ENCODE data around the gene ARHGAP8. TPM values are rescaled to one million over a fixed set of nuclear protein-coding genes. Genes with fewer than 3 reads are reported as not detected.

Gene ARHGAP8
- total RNA-seq, 1 donor from 2014 or later = not detected

DNA sequence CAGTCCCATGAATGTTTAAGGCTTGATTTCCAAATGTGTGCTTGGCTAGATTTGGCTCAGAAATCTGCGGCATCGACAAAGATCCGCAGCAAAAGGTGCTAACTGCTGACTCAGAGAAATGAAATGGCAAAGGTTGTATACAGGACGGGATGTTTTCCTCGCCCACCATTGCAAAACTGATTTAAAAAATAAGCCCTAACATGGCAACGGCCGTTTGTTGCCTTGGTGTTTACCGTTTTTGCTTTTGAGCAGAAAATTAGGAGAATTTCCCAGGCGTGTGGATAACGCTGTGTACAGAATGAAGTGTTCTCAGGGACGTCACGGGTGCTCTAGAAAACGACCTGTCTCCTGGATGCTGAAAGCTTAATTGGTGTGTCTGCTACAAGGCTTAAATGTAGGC, 70.2 kb downstream of the ARHGAP8 start:
- H3K27ac ChIP-seq (replicated peaks) = no peak overlapping the region
- H3K4me3 ChIP-seq = no peak overlapping the region
- intact Hi-C loops (cut with micrococcal nuclease) = no loop called here
- H3K27me3 ChIP-seq (ENCODE audit: low read depth) = peaks cover 68% of the 10 kb centered on the region
- H3K36me3 ChIP-seq = no peaks in the 10 kb centered on the region
- H3K9me3 ChIP-seq (replicated peaks) = no peaks in the 10 kb centered on the region
- DNase-seq = no peak
- H3K4me1 ChIP-seq = no peaks in the 10 kb centered on the region
- TF ChIP-seq CTCF (IDR thresholded peaks at IDR 0.05; ENCODE audit: borderline replicate concordance) = no peak

DNA sequence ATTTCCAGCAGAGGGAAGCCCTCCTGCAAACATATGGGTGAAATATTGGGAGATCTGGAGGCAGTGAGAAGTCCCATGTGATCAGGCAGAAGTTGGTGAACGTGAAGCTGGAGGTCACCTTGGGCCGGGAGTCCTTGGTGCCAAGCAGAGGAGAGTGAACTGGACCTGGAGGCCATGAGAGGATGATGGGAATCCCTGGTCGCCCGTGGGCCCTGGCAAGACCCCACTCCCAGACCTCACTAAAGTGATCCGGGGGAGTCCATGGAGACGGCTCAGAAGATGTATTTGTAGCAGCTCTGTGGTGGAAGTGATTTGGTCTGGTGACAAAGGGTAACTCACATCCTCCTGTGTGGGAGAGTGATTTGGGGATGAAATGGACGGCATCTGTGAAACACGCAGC, 71.0 kb downstream of the ARHGAP8 start:
- no peak for TF ChIP-seq CTCF (IDR thresholded peaks at IDR 0.05; ENCODE audit: borderline replicate concordance)
- no peak for DNase-seq
- peaks cover 74% of the 10 kb centered on the region for H3K27me3 ChIP-seq (ENCODE audit: low read depth)
- no peaks in the 10 kb centered on the region for H3K4me1 ChIP-seq
- H3K36me3 ChIP-seq = no peaks in the 10 kb centered on the region
- H3K27ac ChIP-seq (replicated peaks) = no peak overlapping the region
- intact Hi-C loops (cut with micrococcal nuclease) = no loop called here
- H3K9me3 ChIP-seq (replicated peaks) = no peaks in the 10 kb centered on the region
- H3K4me3 ChIP-seq = no peak overlapping the region

DNA sequence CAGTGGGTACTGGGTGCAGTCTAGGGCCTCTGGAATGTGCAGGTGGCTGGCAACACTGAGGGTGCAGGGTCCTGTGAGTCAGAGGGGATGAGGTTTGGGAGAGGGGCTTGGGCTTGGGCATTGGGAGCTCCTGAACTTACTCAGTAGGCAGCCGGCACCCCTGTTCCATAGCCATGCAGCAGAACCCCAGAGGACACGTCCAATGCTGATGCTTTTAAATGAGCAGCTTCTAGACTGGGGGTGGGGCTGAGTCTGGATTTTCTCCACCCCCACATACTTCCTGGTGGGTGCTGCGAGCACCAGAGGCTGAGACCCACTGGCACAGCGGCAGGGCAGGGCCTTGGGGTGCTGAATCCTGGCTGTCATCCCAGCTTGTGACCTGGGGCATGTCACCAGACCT, 71.4 kb downstream of the ARHGAP8 start:
- Histone ChIP-seq H3K27ac (replicated peaks) (no peak overlapping the region), H3K27me3 (ENCODE audit: low read depth) (peaks cover 74% of the 10 kb centered on the region), H3K4me1 (no peaks in the 10 kb centered on the region), H3K9me3 (replicated peaks) (no peaks in the 10 kb centered on the region), H3K36me3 (no peaks in the 10 kb centered on the region), H3K4me3 (no peak overlapping the region)
- TF ChIP-seq CTCF (IDR thresholded peaks at IDR 0.05; ENCODE audit: borderline replicate concordance) = no peak
- DNase-seq = no peak
- intact Hi-C loops (cut with micrococcal nuclease) = no loop called here

GRCh38 chr22:44824271-44824670, 71.9 kb downstream of the ARHGAP8 start:
- H3K9me3 ChIP-seq (replicated peaks) = no peaks in the 10 kb centered on the region
- TF ChIP-seq CTCF (IDR thresholded peaks at IDR 0.05; ENCODE audit: borderline replicate concordance) = no peak
- H3K4me3 ChIP-seq = no peak overlapping the region
- intact Hi-C loops (cut with micrococcal nuclease) = no loop called here
- peaks cover 72% of the 10 kb centered on the region for H3K27me3 ChIP-seq (ENCODE audit: low read depth)
- DNase-seq = no peak
- no peaks in the 10 kb centered on the region for H3K4me1 ChIP-seq
- H3K36me3 ChIP-seq = no peaks in the 10 kb centered on the region
- H3K27ac ChIP-seq (replicated peaks) = no peak overlapping the region

- H3K4me1 ChIP-seq = no peaks in the 10 kb centered on the region
- H3K27me3 ChIP-seq (ENCODE audit: low read depth) = peaks cover 59% of the 10 kb centered on the region
- intact Hi-C loops (cut with micrococcal nuclease) = no loop called here
- no peak for TF ChIP-seq CTCF (IDR thresholded peaks at IDR 0.05; ENCODE audit: borderline replicate concordance)
- H3K36me3 ChIP-seq = no peaks in the 10 kb centered on the region
- no peaks in the 10 kb centered on the region for H3K9me3 ChIP-seq (replicated peaks)
- no peak overlapping the region for H3K4me3 ChIP-seq
- no peak for DNase-seq
- no peak overlapping the region for H3K27ac ChIP-seq (replicated peaks)
These were observed 73.2 kb downstream of the ARHGAP8 start for GRCh38 chr22:44825310-44826150.
